HFFc6 (cell line): ENCODE data around the gene ST6GALNAC2. TPM values are rescaled to one million over a fixed set of nuclear protein-coding genes. Genes with fewer than 3 reads are reported as not detected.
"Not testable (repeated sequence)": the region's sequence is repeated elsewhere in the genome, so short reads cannot be mapped to it uniquely, and the experiment has no call there.

Experiments
- DNase-seq: peaks from one replicate; pipeline ENCODE4 v3.0.0-alpha.2; 2018
- H3K27ac Mint-ChIP-seq: 2 replicates; pipeline ENCODE4 v1.8.0; 2020; ENCODE audit warnings: mild to moderate bottlenecking, mixed read lengths
- H3K27me3 Mint-ChIP-seq: 2 replicates; pipeline ENCODE4 v1.8.0; 2021; ENCODE audit warnings: mild to moderate bottlenecking, moderate library complexity, mixed read lengths; ENCODE audit not compliant: insufficient read depth
- H3K36me3 Mint-ChIP-seq: 2 replicates; pipeline ENCODE4 v1.8.0; 2021; ENCODE audit warnings: low read depth, mixed read lengths
- H3K4me1 Mint-ChIP-seq: 2 replicates; pipeline ENCODE4 v1.8.0; 2020; ENCODE audit warnings: low read depth, mixed read lengths
- H3K4me3 Mint-ChIP-seq: 2 replicates; pipeline ENCODE4 v1.8.0; 2020; ENCODE audit warnings: mild to moderate bottlenecking, moderate library complexity, mixed read lengths
- H3K9me3 Mint-ChIP-seq: 2 replicates; pipeline ENCODE4 v1.8.0; 2020; ENCODE audit warnings: mild to moderate bottlenecking, mixed read lengths
- total RNA-seq, 6 experiments: library from RNA; stranded (reverse); fragmentation: NEBNext Ultra II Directional; extraction: Animal tissue kit (Norgen Biotek cat#: 25700); gene quantifications; 2 replicates in 1 of 6; 3 replicates in 5 of 6; pipeline ENCODE4 v1.2.3, GENCODE V29; 2021
- TF ChIP-seq, protein P1 (sequence below): fragments of 200-600 bp; sonication (generic); IDR thresholded peaks from 2 replicates; pipeline ENCODE4 v1.5.0; 2021; ENCODE audit warnings: antibody characterized with exemption, mild to moderate bottlenecking

The ST6GALNAC2 gene
- total RNA-seq, 6 experiments from 2014 or later, result 0.20 to 0.71 (median 0.34) TPM; not detected in 1

DNA sequence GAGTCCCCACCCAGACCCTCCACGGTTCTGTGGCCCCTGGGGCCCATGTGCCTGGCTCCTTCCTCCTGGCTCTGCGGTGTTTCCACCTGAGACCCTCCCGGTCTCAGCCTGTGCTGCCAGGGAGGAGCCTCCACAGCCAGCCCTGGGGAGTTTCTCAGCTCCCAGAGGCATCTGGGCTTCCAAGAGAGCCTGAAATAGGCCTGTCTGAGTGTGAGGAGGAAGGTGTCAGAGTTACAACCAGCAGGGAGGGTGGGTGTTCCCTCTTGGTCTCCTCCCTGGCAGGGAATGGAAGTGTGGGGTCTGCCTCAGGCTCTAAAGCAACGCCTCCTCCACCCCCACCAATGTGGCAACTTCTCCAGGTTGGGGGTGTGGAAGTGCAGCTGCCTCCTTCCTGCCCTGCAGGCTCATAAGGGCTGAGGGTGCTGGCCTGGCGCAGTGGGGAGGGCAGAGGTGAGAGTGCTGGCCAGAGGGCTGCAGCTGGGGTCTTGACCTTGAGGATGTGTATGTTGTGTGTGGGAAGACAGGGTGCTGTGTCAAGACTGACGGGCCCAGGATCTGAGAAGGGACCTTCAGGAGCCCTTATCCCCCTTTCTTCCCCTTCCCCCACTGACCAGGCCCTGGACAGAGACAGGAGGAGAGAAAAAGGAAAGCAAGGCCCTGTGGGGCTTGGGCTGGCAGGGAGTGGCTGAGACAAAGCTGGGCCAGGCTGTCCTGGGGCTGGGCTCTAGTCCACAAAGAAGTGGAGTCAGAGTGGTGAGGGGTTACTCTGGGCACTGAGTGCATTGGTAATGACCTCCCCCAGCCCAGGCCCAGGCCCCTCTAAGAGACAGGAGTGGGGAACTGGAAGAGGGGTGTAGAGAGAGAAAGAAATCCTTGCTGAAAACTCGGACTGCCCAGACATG, 50.6 kb downstream of the ST6GALNAC2 start:
- TF ChIP-seq, protein P1, sequence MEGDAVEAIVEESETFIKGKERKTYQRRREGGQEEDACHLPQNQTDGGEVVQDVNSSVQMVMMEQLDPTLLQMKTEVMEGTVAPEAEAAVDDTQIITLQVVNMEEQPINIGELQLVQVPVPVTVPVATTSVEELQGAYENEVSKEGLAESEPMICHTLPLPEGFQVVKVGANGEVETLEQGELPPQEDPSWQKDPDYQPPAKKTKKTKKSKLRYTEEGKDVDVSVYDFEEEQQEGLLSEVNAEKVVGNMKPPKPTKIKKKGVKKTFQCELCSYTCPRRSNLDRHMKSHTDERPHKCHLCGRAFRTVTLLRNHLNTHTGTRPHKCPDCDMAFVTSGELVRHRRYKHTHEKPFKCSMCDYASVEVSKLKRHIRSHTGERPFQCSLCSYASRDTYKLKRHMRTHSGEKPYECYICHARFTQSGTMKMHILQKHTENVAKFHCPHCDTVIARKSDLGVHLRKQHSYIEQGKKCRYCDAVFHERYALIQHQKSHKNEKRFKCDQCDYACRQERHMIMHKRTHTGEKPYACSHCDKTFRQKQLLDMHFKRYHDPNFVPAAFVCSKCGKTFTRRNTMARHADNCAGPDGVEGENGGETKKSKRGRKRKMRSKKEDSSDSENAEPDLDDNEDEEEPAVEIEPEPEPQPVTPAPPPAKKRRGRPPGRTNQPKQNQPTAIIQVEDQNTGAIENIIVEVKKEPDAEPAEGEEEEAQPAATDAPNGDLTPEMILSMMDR, result no peak
- H3K4me3 Mint-ChIP-seq, result no peak overlapping the region
- no peaks in the 10 kb centered on the region for H3K9me3 Mint-ChIP-seq
- DNase-seq, result no peak
- no peaks in the 10 kb centered on the region for H3K36me3 Mint-ChIP-seq
- H3K27ac Mint-ChIP-seq, result no peak overlapping the region
- peaks cover 15% of the 10 kb centered on the region for H3K4me1 Mint-ChIP-seq
- H3K27me3 Mint-ChIP-seq, result peaks cover 22% of the 10 kb centered on the region

DNA sequence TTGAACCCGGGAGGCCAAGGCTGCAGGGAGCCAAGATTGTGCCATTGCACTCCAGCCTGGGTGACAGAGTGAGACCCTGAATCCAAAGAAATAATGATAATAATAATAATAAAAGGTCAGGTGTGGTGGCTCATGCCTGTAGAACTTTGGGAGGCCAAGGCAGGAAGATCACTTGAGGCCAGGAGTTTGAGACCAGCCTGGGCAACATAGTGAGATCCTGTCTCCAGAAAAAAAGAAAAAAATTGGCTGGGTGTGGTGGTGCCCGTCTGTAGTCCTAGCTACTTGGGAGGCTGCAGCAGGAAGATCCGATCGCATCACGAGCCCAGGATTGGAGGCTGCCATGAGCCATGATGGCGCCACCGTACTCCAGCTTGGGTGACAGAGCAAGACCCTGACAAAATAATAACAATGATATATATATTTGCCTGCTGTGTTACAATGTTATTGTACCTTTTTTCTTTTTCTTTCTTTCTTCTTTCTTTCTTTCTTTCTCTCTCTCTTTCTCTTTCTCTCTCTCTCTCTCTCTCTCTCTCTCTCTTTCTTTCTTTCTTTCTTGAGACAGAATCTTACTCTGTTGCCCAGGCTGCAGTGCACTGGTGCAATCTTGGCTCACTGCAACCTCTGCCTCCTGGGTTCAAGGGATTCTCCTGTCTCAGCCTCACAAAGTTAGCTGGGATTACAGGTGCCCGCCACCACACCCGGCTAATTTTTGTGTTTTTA, 51.9 kb downstream of the ST6GALNAC2 start:
- H3K27ac Mint-ChIP-seq, H3K4me3 Mint-ChIP-seq, H3K9me3 Mint-ChIP-seq, H3K36me3 Mint-ChIP-seq, DNase-seq: not testable (repeated sequence)
- H3K4me1 Mint-ChIP-seq, result peaks cover 27% of the 10 kb centered on the region
- H3K27me3 Mint-ChIP-seq, result peaks cover 14% of the 10 kb centered on the region

DNA sequence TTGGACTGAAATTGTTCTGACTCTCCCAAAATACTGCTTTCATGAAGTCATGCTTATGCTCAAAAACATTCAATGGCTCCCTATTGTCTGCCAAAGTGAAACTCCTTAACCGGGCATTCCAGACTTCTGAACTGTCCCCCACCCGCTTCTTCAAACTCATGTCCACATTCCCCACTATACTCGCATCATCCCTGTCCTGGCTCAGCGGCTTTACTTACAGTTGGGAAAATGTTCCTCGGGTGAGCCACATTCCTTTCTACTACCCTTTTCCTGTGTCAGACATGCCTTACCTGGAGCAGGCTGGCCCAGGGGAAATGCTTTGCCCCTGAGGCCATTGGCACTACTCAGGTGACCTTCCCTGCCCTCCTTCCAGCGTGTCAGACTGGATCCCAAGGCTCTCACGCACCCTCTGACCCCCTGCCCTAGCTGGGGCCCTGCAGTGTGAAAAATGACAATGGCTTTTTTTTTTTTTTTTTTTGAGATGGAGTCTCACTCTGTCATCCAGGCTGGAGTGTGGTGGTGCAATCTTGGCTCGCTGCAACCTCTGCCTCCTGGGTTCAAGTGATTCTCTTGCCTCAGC, 53.5 kb downstream of the ST6GALNAC2 start:
- Mint-ChIP-seq H3K4me3 (no peak overlapping the region), H3K27ac (peak overlapping the region; percentile 67), H3K4me1 (peaks cover 37% of the 10 kb centered on the region)

DNA sequence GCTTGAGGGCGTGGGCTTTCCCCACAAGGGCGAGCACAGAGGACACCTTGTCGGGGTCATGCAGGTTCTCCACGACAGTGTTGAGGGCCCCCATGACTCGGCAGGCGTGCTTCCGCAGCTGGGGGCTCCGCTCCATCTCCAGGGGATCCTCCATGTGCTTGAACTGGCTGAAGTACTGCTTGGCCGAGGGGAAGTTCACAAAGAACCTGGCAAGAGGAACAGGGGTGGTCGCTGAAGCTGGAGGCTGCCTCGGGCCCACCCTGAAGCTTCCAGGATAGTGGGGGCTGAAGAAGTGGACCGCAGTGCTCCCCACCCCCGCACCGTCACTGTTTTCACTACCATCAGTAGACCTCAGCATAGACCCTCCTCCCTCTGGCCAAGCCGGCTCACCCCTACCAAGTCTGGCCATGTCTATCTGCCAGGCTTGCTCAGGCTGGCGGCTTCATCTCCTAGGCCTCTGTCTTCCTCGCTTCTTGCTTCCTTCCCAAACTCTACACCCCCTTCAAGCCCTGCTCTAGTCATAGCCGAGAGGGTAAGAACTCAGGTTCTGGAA, 54.1 kb downstream of the ST6GALNAC2 start:
- Mint-ChIP-seq H3K4me3 (no peak overlapping the region), H3K4me1 (peaks cover 40% of the 10 kb centered on the region), H3K9me3 (no peaks in the 10 kb centered on the region), H3K27ac (peak overlapping the region; percentile 67), H3K36me3 (no peaks in the 10 kb centered on the region), H3K27me3 (peaks cover 6% of the 10 kb centered on the region)
- no peak for DNase-seq
- TF ChIP-seq, protein P1, result no peak

More for the DNA sequence above, 53.5 kb downstream of the ST6GALNAC2 start:
- Mint-ChIP-seq H3K27me3 (peaks cover 9% of the 10 kb centered on the region), H3K9me3 (no peaks in the 10 kb centered on the region), H3K36me3 (no peaks in the 10 kb centered on the region)
- TF ChIP-seq, protein P1, result no peak
- DNase-seq, result no peak

DNA sequence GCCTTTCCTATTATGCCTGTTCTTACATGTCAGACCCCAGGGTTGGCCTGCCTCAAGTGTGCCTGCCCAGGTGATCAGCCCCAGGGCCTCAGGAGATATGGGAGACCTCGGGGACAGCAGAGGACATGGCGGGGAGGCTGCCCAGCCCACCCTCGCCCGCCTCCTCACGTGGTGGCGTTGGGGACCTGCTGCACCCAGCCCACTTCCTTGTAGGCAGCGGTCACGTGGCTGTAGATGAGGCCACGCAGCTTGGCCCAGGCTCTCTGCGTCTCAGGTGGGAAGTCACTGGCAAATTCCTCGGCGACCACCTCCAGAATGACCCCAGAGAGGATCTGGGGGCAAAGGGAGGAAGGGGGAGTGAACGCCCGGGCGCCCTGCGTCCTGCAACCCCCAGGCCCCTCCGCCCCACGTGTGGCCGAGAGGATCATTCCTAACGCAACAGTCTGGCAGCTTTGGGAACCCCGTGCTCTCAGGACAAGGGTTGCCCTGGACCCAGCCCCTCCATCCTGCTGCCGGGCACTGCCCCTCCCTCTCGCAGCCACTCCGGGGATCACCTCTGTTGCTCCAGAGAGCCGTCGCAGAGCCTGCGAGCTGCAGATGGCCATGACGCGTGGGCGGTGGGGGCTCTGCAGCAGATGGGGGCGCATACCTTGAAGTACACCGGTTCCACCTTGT, 54.7 kb downstream of the ST6GALNAC2 start:
- no peaks in the 10 kb centered on the region for H3K9me3 Mint-ChIP-seq
- peaks cover 40% of the 10 kb centered on the region for H3K4me1 Mint-ChIP-seq
- no peak for DNase-seq
- no peak overlapping the region for H3K4me3 Mint-ChIP-seq
- H3K27ac Mint-ChIP-seq, result peak overlapping the region; percentile 98
- H3K36me3 Mint-ChIP-seq, result no peaks in the 10 kb centered on the region
- TF ChIP-seq, protein P1, result no peak
- H3K27me3 Mint-ChIP-seq, result peaks cover 2% of the 10 kb centered on the region
